Fibroblast of skin of scalp (primary cell): ENCODE measurements around the gene C2orf92.
"Not testable (repeated sequence)": the region's sequence is repeated elsewhere in the genome, so short reads cannot be mapped to it uniquely, and the experiment has no call there.

Experiments used
- DNase-seq: peaks from one replicate; pipeline ENCODE4 v3.0.0-alpha.2; 2013

Gene C2orf92

DNA sequence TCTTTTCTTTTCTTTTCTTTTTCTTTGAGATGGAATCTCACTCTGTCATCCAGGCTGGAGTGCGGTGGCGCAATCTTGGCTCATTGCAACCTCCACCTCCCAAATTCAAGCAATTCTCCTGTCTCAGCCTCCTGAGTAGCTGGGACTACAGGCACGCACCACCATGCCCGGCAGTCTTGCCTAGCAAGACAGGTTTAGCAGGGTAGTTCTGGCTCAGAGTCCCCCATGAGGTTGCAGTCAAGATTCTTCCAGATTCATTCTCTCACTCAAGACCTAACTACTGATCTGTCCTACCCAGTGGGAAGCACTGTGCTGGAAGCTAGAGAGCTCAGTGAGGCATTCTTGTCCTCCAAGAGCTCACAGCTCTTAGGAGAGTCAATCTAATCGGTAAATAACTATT, 26.2 kb downstream of the C2orf92 start:
- no peak for DNase-seq

DNA sequence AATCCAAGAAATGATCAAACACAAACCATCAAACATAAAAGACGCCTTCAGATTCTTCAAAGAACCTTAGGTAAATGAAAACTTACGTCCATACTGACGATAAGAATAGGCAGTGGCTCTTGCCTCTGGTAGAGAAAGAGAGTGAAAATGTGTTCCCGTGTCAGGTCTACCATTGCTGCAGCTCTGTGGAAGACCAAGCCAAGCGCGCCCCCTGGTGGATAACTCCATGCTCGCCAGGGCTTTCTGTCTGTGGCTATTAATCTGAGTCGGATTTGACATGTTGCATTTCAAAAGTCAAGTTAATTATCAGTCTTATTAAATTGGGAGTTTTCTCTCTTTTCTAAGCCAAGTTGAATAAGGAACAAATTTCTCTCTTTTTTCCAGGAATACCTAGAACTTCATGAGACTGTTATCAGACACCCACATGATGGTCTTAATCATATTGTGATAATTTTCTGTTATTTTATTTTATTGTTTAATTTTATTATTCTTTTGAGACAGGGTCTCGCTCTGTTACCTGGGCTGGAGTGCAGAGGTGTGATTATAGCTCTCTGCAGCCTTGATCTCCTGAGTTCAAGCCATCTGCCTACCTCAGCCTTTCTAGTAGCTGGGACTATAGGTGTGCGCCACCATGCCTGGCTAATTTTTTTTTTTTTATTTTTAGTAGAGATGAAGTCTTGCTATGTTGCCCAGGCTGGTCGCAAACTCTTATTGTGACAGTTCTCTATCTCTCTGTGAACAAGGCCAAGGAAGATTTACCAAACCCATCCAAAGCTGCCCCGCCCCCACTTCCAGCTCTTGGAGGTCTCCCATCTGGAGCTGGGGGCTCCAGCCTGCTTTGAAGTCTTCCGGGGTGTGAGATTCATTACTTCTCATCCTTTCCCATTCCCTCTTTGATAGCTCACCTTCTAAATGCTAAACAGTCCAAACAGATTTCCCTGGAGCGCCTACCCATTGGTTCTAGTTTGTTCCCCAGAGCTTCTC, 28.0 kb downstream of the C2orf92 start:
- DNase-seq = peak; percentile 76

DNA sequence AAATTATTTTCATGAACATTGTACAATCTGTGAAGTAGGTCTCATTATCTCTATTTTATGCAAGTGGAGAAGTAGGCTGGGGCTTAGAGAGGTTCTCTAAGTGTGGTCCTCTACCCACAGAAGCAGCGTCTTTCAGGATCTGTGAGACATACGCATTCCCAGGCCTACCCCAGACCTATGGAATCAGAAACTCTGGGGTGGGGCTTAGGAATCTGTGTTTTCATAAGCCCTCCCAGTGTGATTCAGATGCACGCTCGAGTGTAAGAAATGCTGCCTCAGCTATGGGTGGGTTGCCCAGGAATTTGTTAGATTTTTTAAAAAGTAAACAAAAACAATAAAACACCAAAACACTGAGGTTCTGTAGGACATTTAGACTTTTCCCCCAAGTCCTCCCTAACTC, 29.0 kb downstream of the C2orf92 start:
- no peak for DNase-seq

DNA sequence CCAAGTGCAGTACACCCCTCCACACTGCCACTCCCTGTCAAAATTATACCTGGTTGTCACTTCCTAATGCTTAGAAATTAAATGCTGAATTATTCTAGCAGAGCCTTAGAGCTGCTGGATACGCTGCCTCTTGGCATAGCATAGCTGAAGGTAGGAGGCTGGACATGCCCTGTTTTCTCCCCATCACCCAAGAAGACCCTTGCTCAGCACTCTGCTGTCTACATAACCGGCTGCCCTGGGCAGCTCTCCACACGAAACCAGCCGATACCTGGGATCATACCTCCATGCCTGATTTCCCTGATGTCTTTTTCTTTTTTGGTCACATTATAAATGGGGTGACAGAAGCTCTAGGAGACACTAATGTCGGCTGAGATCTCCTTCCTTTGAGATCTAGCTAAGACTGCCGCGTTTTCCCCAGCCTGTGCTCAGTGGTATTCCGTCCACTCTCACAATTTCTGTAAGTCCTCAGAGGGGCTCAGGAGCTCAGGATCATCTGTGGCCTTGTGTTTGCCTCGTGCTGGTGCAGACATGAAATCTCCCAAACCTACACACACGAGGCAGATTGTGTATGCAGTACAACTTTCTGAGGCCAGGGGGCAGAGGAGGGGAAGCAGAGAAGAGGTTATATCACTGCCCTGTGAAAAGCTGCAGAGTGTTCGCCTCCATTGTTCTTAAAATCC, 30.4 kb downstream of the C2orf92 start:
- DNase-seq = peak; percentile 57

DNA sequence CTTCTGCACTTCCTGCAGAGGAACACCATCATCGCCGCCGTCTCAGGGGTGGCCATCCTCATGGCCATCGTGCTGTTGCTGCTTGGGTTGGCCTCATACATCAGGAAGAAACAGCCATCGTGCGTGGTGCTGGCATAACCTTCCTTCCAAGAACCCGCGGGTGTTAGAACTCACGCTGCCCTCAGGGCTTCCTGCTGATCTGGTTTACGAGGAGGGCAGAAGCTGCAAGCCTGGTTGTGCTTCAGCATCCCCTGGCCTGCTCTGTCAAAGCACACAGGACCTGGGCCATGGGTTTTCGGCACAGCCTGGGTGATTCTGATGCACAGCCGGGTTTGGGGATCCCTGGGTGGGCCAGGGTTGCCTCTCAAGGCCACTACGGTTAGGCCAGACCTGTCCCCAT, 31.7 kb downstream of the C2orf92 start:
- DNase-seq = no peak

DNA sequence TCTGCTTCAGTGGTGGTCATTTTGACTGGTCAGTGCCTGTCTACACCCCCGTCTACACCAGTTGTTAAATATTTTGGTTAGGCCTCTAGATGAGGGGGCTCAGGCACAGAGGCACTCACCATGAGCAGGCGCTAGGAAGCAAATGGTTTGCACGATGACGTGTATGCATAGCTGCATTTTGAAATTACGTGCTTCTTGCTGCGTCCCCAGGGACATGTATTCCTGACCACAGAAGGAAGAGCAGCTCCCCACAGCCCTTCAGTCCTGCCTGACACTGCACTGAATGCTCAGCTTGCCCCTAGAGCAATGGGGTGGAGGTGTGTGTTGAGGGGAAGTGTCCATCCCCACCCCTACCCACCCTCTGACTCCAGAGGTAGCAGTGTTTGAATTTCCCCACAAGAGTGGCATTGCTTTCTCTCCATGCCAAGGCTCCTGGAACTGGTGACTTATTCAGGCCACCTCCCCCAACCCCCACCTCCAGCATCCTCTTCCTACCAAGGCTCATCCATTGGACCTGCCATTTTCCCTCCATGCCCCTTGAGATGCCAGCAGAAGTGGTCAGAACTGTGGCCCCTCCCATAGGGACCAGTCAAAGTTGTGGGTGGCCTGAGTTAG, 32.4 kb downstream of the C2orf92 start:
- DNase-seq = peak; percentile 55

DNA sequence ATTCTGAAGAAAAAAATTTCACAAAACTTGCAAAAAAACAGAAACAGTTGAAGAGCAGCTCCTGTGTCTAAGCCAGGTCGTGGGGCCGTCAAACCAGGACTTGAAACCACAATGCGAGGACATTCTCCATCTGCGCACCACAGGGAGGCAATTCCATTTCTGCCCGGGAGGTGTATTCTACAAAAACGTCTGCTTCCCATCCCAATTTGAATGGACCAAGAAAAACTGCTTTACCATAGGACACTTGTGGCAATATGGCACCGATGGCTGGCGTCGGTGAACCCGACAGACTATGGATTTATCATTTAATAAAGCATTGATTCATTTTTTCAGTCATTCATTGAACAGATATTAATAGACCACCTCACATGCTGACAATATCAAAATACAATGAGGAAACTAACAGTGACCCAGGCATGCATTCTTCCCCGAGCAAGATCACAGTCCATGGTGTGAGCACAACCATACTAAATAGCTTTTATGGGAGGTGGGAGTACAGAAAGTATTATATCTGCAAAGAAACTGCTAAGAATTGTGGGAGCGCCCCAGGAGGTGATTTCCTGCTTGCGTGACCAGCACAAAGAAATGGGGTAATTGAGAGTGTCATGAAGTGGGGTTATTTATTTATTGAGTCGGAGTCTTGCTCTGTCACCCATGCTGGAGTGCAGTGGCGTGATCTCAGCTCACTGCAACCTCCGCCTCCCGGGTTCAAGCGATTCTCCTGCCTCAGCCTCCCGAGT, 33.4 kb downstream of the C2orf92 start:
- DNase-seq = no peak

DNA sequence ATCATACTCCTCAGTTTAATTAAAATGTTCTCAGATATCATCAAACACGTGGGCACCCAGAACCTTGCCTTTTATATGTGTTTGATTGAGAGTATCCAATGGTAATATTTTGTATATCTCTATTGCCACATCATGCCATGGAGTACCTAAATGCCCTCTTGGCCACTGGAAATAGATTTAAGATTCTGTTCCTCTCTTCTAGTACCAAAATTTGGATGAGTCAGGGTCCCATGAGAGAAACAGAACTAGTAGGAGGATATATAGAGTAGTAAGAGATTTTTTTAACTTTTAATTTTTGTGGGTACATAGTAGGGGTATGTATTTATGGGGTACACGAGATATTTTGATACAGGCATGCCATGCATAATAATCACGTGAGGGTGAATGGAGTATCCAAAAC, 34.2 kb downstream of the C2orf92 start:
- DNase-seq = no peak

DNA sequence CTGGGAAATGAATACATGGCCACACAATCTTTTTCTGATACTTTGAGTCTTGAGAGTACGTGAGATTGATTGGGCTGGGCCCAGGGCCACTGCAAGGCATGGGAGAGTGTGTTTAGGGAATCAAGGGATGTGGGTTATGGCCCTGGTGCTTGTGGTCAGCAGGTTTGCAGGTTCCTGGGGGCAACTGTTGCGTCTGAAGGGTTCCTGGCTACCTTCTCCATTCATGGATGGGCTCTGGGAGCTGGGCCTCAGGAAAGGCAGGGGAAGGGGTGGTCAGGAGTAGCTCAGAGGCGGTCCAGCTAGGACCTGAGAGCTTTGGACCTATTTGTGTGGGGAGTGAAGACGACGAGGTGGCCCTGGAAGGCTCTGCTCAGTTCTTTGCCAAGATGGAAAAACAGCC, 35.5 kb downstream of the C2orf92 start:
- no peak for DNase-seq

DNA sequence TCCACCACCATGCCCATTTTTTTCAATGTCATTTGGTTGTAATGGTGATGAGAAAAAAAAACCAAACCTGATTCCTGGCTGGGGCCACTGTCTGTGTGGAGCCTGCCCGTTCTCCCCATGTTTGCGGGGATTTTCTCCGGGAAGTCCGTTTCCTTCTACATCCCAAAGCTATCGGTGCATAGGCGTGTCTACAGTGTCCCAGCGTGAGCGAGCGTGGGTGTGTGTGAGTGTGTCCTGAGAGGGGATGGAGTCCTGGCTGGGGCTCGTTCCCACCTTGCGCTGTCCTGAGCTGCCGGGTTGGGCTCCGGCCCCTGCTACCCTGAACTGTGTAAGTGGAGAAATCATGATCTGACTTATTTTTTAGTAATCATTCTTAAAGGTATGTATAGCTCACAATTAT, 36.6 kb downstream of the C2orf92 start:
- DNase-seq = no peak

DNA sequence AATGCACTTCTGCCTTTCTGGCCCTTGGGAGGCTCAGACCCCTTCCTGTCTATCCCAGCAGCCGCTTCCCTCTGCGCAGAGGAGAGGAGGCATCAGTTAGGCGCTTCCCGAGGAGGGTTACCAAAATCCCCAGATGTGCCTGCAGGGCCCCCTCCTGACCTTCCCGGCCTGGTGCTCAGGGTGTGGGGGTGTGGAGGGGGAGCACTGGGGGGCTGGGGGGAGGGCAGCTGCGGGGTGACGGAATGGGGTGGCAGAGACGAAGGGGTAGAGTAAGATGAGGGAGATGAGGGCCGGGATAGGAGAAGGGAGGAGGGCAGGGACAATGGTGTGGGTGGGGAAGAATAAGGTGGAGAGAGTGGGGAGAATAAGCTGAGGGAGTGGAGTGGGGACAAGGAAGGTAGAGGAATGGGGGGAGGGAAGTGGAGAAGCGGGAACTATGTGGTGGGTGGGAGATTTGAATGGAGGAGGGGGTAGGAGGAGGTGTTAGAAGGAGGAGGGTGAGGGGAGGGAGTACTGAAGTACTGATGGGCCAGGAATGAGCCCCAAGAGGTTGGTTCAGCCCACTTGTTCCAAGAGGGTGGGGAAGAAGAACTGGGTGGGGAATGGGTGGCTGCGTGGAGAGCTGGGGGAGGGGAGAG, 37.3 kb downstream of the C2orf92 start:
- no peak for DNase-seq

DNA sequence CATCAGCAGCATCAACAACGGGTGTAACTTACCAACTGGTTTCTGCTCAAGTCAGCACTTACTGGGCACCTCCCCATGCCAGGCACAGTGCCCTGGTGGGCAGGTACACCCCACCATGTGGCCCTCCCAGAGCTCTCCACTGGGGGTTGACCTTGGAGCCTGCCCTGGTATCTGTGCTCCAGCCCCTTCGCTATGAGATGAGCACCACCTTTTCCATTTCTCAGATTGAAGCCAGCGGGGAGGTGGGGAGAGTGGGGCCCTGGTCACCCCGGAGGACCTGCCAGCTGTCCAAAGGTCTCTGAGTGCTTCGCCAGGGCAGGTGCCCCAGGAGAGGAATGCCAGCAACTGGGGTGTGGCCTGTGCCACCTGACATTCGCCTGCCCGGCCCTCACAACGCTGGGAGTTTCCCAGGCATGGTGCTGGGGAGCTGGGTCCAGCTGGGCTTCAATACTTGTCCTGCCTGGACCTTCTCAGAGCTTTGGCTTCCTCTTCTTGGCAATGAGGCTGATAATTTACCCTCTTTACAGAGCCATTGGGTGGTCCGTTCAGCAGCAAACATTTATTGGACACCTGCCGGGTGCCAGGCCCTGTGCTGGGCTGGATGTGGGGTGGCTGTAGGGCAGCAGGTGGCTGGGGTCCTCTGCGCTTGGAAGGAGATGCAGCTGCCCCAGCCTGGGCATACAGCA, 38.0 kb downstream of the C2orf92 start:
- DNase-seq = no peak

DNA sequence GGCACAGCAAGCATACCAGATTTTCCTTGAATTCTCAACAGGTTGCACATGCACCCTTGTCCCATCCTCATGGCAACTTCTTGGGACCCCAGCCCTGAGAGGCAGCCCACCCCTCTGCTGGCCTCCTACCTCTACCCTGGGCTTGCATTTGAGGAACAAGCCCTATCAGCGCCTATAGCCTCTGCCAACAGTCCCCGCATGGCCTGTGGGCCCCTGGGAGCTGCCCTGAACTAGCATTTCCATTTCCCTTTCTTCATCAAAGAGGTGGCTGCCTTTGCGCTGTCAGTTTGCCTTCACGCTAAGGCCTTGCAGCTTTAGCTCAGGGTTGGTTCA, 38.5 kb downstream of the C2orf92 start:
- no peak for DNase-seq

DNA sequence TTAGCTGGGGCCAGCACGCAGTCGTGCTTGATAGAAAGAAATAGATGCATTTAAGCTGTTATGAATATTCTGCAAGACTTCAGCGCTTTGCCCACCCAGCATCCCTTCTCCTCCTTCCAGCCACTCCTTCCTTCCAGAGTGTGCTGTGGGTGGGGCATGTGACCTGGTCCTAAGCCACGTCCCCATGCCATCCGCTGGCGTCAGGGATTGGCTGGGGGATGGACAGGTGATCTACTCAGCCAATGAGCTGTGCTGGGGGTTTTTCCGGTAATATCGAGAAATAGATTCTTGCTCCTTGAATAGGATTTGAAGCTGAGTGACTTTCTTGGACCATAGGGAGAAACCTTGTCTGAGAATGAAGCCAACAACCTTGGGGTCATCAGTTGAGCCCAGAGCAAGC, 39.1 kb downstream of the C2orf92 start:
- DNase-seq = no peak

DNA sequence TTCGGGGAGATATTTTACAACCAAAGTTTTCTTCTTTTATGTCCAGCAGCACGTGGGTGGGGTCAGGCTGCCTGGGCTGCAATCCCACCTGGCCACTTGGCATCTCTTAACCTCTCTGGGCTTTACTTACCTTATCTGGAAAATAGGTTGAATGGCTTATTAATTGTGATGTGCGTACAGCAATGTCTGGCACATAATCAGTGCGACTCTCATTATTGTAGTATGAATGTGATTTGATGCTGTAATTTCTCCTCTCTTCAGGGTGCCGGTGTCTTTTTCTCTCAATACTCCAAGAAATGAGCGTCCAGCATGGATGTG, 41.8 kb downstream of the C2orf92 start:
- DNase-seq = no peak

DNA sequence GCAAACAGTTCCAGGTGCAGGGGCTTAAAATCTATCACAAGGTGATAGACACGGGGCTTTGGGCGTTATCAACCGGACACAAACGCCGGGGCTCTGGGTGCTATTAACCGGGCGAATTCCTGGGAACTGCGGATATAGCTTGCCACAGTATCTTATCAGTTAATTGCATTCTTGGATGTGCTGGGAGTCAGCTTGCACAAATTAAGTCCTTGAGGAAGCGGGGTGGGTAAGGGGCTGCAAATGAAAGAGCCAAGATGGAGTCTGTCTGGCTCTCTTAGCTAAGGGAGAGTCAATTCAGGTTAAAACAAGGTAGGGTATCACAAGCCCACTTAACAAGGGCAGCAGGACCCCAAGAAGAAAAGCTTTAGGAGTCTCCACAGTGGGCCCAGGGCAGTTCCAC, 42.7 kb downstream of the C2orf92 start:
- DNase-seq = not testable (repeated sequence)

DNA sequence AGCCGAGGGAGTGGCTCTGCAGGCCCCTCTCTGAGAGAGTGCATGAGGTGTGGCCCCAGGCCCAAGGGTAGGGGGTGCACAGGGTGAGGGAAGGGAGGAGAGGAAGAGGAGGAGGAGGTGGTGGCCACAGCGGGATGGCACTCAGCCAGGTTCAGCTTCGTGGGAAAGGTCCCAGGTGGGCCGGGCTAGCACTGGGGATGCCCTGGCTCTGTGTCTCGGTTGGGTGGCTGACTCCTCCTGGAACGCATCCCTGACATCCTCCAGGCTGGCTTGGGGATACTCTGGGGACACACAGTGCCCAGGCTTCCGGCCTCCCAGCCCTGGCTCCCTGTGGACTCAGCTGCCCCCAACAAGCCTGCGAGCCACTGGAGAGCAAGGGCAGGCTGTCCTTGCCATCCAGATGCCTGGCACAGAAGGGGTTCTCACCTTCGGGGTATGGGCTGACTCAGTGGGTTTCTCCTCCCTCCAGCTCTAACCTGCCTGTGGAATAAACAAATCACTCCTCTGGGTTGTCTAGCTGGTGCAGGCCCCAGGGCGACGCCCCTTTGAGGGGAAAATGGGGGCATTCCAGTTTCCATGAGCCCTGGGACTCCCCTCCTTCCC, 43.3 kb downstream of the C2orf92 start:
- no peak for DNase-seq

DNA sequence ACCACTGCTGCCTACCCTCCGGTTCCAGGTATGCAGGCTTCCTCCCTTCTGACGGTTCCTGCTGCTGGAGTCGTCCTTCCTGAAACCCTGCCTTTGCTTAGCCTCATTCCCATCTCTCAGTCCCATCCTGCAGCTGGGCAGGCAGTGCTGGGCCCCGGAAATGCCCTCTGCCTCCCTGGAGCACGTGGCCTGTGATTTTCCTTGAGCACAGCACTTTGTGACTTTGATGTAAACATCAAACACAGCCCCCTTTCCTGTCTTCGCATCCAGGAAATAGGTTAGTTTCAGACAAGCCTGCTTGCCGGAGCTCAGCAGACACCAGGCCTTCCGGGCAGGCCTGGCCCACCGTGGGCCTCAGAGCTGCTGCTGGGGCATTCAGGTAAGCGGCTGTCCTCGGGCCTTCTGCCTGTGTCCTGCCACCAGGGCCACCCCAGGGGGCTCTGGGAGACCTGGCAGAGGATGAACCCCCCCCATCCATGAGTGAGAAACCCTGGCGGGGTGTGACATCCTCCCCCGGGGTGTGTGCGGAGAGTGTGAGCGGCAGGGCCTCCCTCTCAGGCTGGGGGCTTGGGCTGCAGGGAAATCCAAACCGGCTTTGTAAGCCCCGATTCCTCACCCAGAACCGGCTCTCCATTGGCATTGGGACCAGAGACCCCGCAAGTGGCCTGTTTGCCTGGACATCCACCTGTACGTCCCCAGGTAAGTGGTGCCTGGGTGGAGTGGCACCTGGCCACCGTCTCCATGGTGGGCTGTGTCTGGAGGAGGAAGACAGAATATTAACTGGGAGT, 44.0 kb downstream of the C2orf92 start, which contains the start of gene ZAP70:
TSS of gene ZAP70 (plus strand) at position 281 of the 788 bp plus-strand sequence. CDS start 10,461 bp downstream, outside the sequence.
- DNase-seq = no peak

DNA sequence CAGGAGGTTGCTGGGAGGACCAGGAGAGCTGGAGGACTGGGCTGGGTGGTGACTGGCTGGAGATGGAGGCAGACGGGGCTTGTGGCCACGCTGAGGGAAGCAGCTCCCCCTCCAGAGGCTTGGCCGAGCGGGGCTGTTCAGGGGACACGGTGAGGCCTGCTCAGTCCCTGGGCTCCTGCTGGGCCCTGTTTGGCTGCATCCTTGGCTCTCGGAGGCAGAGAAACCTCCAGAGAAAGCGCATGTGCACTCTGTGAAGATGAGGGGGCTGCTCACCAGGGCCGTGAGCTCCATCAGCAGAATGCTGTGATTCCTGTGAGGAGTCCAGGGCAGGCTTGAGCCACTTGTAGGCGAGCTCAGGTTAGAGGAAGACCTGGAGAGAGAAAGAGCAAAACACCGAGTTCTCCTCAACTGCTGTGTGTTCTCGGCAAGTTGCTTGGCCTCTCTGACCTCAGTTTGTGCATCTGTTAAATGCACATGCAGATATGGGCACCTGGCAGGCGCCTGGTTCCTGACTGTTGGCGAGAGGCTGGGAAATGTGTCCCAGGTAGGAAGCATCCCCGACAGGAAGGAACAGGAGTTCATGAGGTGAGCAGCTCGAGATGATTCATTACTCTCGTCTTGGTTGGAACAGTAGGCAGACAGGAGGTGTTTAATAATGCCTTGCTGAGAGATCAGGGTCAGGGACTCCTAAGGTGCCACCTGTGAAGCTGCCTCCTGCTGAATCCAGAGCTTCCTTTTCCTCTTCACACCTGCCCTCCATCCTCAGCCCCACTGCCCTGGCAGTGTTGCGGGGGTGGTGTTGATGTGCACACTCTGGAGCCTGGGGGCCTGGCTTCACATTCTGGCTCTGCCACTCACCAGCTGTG, 44.8 kb downstream of the C2orf92 start:
- DNase-seq = no peak
